Endothelial cell of umbilical vein (primary cell): ENCODE data around the gene LAG3. TPM values are rescaled to one million over a fixed set of nuclear protein-coding genes. Genes with fewer than 3 reads are reported as not detected.

ENCODE experiments used
- BruUV-seq: library from RNA; stranded (reverse); fragments of 400-500 nt; replicated peaks from 2 replicates; lab custom pipeline; 2021; lab: Mats Ljungman, UMichigan
- CTCF ChIA-PET: fragments of 300-600, 350-600 bp; sonication (Branson Sonifier 250); formaldehyde crosslinking; loops from one replicate; lab custom pipeline; 2021; ENCODE audit warnings: antibody characterized with exemption, inconsistent platforms; lab: Charles Lee
- POLR2A ChIA-PET: fragments of 300-600, 350-600 bp; sonication (Branson Sonifier 250); formaldehyde crosslinking; loops from one replicate; lab custom pipeline; 2021; ENCODE audit warnings: antibody characterized with exemption, inconsistent platforms; lab: Charles Lee
- DNase-seq: peaks from one replicate; pipeline ENCODE4 v3.0.0-alpha.2; 2011; ENCODE audit warnings: low read depth, low spot score
- FAIRE-seq: peaks from 2 replicates; lab custom pipeline; 2011; peaks lifted over from hg19 to GRCh38; lab: Jason Lieb, UNC
- H2AFZ ChIP-seq: 2 replicates; pipeline ENCODE4 v1.6.0; 2012; ENCODE audit warnings: low read depth, low read length, control low read depth, inconsistent platforms
- H3K27ac ChIP-seq: 2 replicates; pipeline ENCODE4 v1.5.1; 2011; ENCODE audit warnings: low read depth, mild to moderate bottlenecking, control low read depth, low read length, moderate library complexity; ENCODE audit not compliant: insufficient read depth
- H3K27me3 ChIP-seq, 2 experiments: 2 replicates each; pipeline versions ENCODE4 v1.6.0 to v1.6.1; 2011; ENCODE audit warnings: low read length in 2 of 2, mixed read lengths in 1 of 2; ENCODE audit not compliant: control insufficient read depth in 2 of 2, insufficient read depth in 2 of 2
- H3K36me3 ChIP-seq, 2 experiments: 2 replicates in 1 of 2; 3 replicates in 1 of 2; pipeline ENCODE4 v1.5.1; 2011; ENCODE audit warnings: low read length in 2 of 2, mild to moderate bottlenecking in 1 of 2, moderate library complexity in 1 of 2; ENCODE audit not compliant: control insufficient read depth in 2 of 2, insufficient read depth in 2 of 2; ENCODE audit errors: extremely low read depth in 1 of 2
- H3K4me1 ChIP-seq: 3 replicates; pipeline ENCODE4 v1.5.1; 2011; ENCODE audit warnings: mild to moderate bottlenecking, low read length; ENCODE audit not compliant: control insufficient read depth, insufficient read depth; ENCODE audit errors: extremely low read depth
- H3K4me2 ChIP-seq: 2 replicates; pipeline ENCODE4 v1.6.1; 2011; ENCODE audit warnings: low read length, control low read depth, mixed read lengths; ENCODE audit not compliant: insufficient read depth
- H3K4me3 ChIP-seq, 3 experiments: fragments of 200-600 bp in 1 of 3; sonication (generic), shearing (Covaris generic) in 1 of 3; replicated peaks in 1 of 3; 2 replicates each; pipeline ENCODE4 v1.5.1; 2011 to 2016; ENCODE audit warnings: control low read depth in 3 of 3, low read length in 3 of 3, mild to moderate bottlenecking in 2 of 3, inconsistent platforms in 1 of 3, low read depth in 1 of 3, moderate library complexity in 1 of 3; ENCODE audit not compliant: insufficient read depth in 1 of 3
- H3K79me2 ChIP-seq: 2 replicates; pipeline ENCODE4 v1.6.0; 2012; ENCODE audit warnings: low read length, inconsistent platforms; ENCODE audit not compliant: control insufficient read depth, insufficient read depth
- H3K9ac ChIP-seq: replicated peaks from 2 replicates; pipeline ENCODE3; 2011; ENCODE audit warnings: low read length, control low read depth; ENCODE audit not compliant: insufficient read depth; ENCODE audit errors: extremely low read depth
- H3K9me1 ChIP-seq: replicated peaks from 3 replicates; pipeline ENCODE4 v1.6.0; 2011; ENCODE audit warnings: mild to moderate bottlenecking, low read length; ENCODE audit not compliant: control insufficient read depth, insufficient read depth; ENCODE audit errors: extremely low read depth
- H3K9me3 ChIP-seq: replicated peaks from 2 replicates; pipeline ENCODE4 v1.5.1; 2012; ENCODE audit warnings: low read length, inconsistent platforms; ENCODE audit not compliant: control insufficient read depth, insufficient read depth
- H4K20me1 ChIP-seq: replicated peaks from 2 replicates; pipeline ENCODE3; 2011; ENCODE audit warnings: mild to moderate bottlenecking, low read length; ENCODE audit not compliant: control insufficient read depth, insufficient read depth; ENCODE audit errors: extremely low read depth
- CTCF ChIP-seq, 2 donors: IDR thresholded peaks; 1 replicate in 1 of 2; 2 replicates in 1 of 2; pipeline ENCODE4 v1.5.1; 2011; ENCODE audit warnings: low read length in 2 of 2, mild to moderate bottlenecking in 2 of 2, moderate library complexity in 2 of 2, control low read depth in 1 of 2, inconsistent platforms in 1 of 2, low read depth in 1 of 2; ENCODE audit not compliant: insufficient read depth in 1 of 2; ENCODE audit errors: extremely low read depth in 1 of 2
- EZH2 ChIP-seq: IDR thresholded peaks from 2 replicates; pipeline ENCODE4 v1.6.1; 2012; ENCODE audit warnings: borderline replicate concordance, low read depth, mild to moderate bottlenecking, moderate library complexity, low read length, inconsistent platforms; ENCODE audit not compliant: severe bottlenecking
- FOS ChIP-seq: IDR thresholded peaks from 2 replicates; pipeline ENCODE4 v1.6.1; 2011; ENCODE audit warnings: mild to moderate bottlenecking, low read length, moderate library complexity, borderline replicate concordance; ENCODE audit not compliant: insufficient read depth
- GATA2 ChIP-seq: IDR thresholded peaks from 2 replicates; pipeline ENCODE4 v1.7.0; 2011; ENCODE audit warnings: low read depth, mild to moderate bottlenecking, moderate library complexity, mixed read lengths, low read length; ENCODE audit not compliant: insufficient read length, insufficient read depth
- MAX ChIP-seq: IDR thresholded peaks from 2 replicates; pipeline ENCODE4 v1.6.1; 2011; ENCODE audit not compliant: insufficient read depth, insufficient read length
- MYC ChIP-seq: IDR thresholded peaks from one replicate; pipeline ENCODE4 v1.6.1; 2011; ENCODE audit warnings: mild to moderate bottlenecking, low read depth, low read length
- dilution Hi-C: fragments of 300-500 bp; cut with MboI; formaldehyde crosslinking; loops from one replicate; pipeline ENCODE4 v1.15.0; 2019; ENCODE audit warnings: low sequenced_read_pairs; ENCODE audit not compliant: extremely low pct_ligation_motif_present
- intact Hi-C: fragments of 100-400 bp; cut with micrococcal nuclease; formaldehyde crosslinking; loops from one replicate; pipeline ENCODE4 v1.10.0; 2022
- polyA plus RNA-seq, 4 experiments: library from polyadenylated mRNA; depleted of rRNA in 3 of 4; stranded (reverse) in 3 of 4; unstranded in 1 of 4; fragments of >200 nt; gene quantifications; 2 replicates each; pipeline versions ENCODE4 v1.2.1 to v1.2.3, GENCODE V29; 2011 to 2012; ENCODE audit warnings: missing spikeins in 1 of 4
- total RNA-seq: library from RNA; stranded (reverse); gene quantifications from 2 replicates; pipeline ENCODE4 v1.2.3, GENCODE V29; 2021

Gene LAG3
- total and polyA plus RNA-seq, 2 donors (not counting 3 experiments of a cell fraction or from before 2014, with no cell fraction given) = 1.3 to 3.8 TPM

DNA sequence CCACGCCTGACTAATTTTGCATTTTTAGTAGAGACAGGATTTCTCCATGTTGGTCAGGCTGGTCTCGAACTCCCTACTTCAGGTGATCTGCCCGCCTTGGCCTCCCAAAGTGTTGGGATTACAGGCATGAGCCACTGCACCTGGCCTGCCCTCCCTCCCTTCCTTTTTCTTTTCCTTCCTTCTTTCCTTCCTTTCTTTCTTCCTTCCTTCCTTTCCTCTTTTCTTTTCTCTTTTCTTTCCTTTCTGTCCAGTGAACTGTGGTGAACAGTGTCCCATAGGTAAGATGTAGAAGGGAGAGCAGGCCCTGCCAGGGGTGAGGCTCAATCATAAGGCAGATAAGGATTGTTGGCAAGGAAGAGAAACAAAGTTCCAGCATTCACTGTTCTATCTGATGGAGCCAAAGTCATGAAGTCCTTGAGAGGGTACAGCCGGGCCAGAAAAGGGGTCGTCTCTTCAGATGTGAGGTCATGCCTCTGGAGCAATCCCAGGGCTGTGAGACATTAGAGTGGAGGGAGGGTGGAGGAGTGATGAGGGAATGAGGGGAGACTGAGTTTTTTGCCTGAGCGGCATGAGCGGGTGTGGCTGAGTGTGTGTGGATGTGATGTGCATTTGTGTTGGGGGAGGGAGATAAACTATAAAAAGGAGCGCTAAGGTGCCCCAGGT, 15.2 kb upstream of the LAG3 start:
- H3K4me3 ChIP-seq = no peak overlapping the region
- ChIA-PET POLR2A (no interaction called here), CTCF (interaction anchor here (2.6 kb wide), 1 partner anchor 9 kb away, joined by 11 read pairs; the partner anchor contains the start of gene PTMS)
- no peak for TF ChIP-seq FOS
- TF ChIP-seq MAX = no peak
- no peak for TF ChIP-seq EZH2
- H3K27ac ChIP-seq = no peak overlapping the region
- no peaks in the 10 kb centered on the region for H4K20me1 ChIP-seq
- peaks cover 0 to 2% of the 10 kb centered on the region in 2 experiments for H3K27me3 ChIP-seq
- H3K4me1 ChIP-seq = peaks cover 3% of the 10 kb centered on the region
- no peaks in the 10 kb centered on the region for H3K9me1 ChIP-seq
- H3K4me2 ChIP-seq = no peak overlapping the region
- no peaks in the 10 kb centered on the region for H3K36me3 ChIP-seq
- intact Hi-C loops (no loop called here), dilution Hi-C loops (no loop called here)
- no peak overlapping the region for H2AFZ ChIP-seq
- FAIRE-seq = no peak
- H3K9ac ChIP-seq = no peak overlapping the region
- peaks cover 7% of the 10 kb centered on the region for H3K79me2 ChIP-seq
- no TSS peak for BruUV-seq
- no peaks in the 10 kb centered on the region for H3K9me3 ChIP-seq
- DNase-seq = no peak

- no peak overlapping the region for H2AFZ ChIP-seq
- no peak overlapping the region for H3K9ac ChIP-seq
- no peaks in the 10 kb centered on the region for H3K36me3 ChIP-seq
- H3K9me3 ChIP-seq = no peaks in the 10 kb centered on the region
- CTCF ChIA-PET = interaction anchor here (2.6 kb wide), 1 partner anchor 8 kb away, joined by 11 read pairs; the partner anchor contains the start of gene PTMS
- BruUV-seq = no TSS peak
- no peaks in the 10 kb centered on the region for H4K20me1 ChIP-seq
- POLR2A ChIA-PET = no interaction called here
- H3K4me2 ChIP-seq = no peak overlapping the region
- H3K27me3 ChIP-seq = peaks cover 0 to 2% of the 10 kb centered on the region in 2 experiments
- no peak for DNase-seq
- no peak overlapping the region for H3K27ac ChIP-seq
- FAIRE-seq = no peak
- intact Hi-C loops = no loop called here
- no peak overlapping the region for H3K4me3 ChIP-seq
- dilution Hi-C loops = no loop called here
- no peaks in the 10 kb centered on the region for H3K79me2 ChIP-seq
- H3K9me1 ChIP-seq = no peaks in the 10 kb centered on the region
- H3K4me1 ChIP-seq = peaks cover 6% of the 10 kb centered on the region
- TF ChIP-seq GATA2 = no peak
- no peak for TF ChIP-seq CTCF (IDR thresholded peaks at IDR 0.05; ENCODE audit: extremely low read depth in 1 of 2, insufficient read depth in 1 of 2, low read depth in 1 of 2, low read length in 2 of 2)
- no peak for TF ChIP-seq EZH2
- TF ChIP-seq FOS = no peak
- TF ChIP-seq MAX = no peak
- no peak for TF ChIP-seq MYC
Measured at GRCh38 chr12:6758506-6759095, 13.7 kb upstream of the LAG3 start.
